Osteocyte (in vitro differentiated cells): Measurements from ENCODE around the gene GYG1. TPM values are rescaled to one million over a fixed set of nuclear protein-coding genes. Genes with fewer than 3 reads are reported as not detected.

ENCODE experiments used
- DNase-seq: peaks from one replicate; pipeline ENCODE4 v3.0.0; 2021; ENCODE audit warnings: mixed read lengths; ENCODE audit not compliant: unreplicated experiment; ENCODE audit errors: extremely low spot score
- H3K27ac Mint-ChIP-seq: one replicate; pipeline ENCODE4 v1.8.0; 2021; ENCODE audit warnings: mild to moderate bottlenecking, mixed read lengths; ENCODE audit not compliant: unreplicated experiment
- H3K27me3 Mint-ChIP-seq: one replicate; pipeline ENCODE4 v1.8.0; 2021; ENCODE audit warnings: mixed read lengths; ENCODE audit not compliant: unreplicated experiment
- H3K36me3 Mint-ChIP-seq: one replicate; pipeline ENCODE4 v1.8.0; 2021; ENCODE audit warnings: mixed read lengths; ENCODE audit not compliant: unreplicated experiment
- H3K4me1 Mint-ChIP-seq: one replicate; pipeline ENCODE4 v1.8.0; 2021; ENCODE audit warnings: mixed read lengths; ENCODE audit not compliant: unreplicated experiment
- H3K4me3 Mint-ChIP-seq: one replicate; pipeline ENCODE4 v1.8.0; 2021; ENCODE audit warnings: mild to moderate bottlenecking, moderate library complexity, mixed read lengths; ENCODE audit not compliant: unreplicated experiment
- H3K9me3 Mint-ChIP-seq: one replicate; pipeline ENCODE4 v1.8.0; 2021; ENCODE audit warnings: mixed read lengths; ENCODE audit not compliant: unreplicated experiment
- total RNA-seq: library from RNA; stranded (reverse); gene quantifications from 2 replicates; pipeline ENCODE4 v1.2.1, GENCODE V29; 2021
- TF ChIP-seq, protein P1 (sequence below): fragments of 200-600 bp; sonication (generic); IDR thresholded peaks from 2 replicates; pipeline ENCODE4 v1.5.0; 2021; ENCODE audit warnings: antibody characterized with exemption, mild to moderate bottlenecking, moderate library complexity

Gene GYG1
- total RNA-seq, 1 donor from 2014 or later = 43.0 TPM

DNA sequence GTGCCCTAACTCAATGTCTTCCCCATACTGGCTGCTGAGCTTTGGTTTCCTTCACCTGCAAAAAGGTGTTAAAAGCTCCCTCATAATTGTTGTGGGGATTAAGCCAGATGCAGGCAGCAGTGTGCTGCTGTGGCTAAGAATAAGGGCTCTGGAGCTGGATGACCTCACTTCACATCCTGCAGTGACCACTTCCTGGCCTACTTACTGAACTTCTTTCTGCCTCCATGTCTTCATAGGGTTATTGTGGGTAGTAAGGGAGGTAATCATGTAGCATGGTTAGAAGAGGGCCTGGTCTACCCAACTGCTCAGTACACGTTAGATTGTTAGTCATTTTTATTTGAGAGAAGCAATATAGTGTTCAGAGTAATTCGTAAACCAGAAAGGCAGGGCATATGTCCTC is 18.4 kb downstream of the GYG1 start:
- no peaks in the 10 kb centered on the region for H3K27me3 Mint-ChIP-seq
- no peaks in the 10 kb centered on the region for H3K9me3 Mint-ChIP-seq
- H3K4me3 Mint-ChIP-seq = no peak overlapping the region
- H3K36me3 Mint-ChIP-seq = peaks cover 39% of the 10 kb centered on the region
- peaks cover 11% of the 10 kb centered on the region for H3K4me1 Mint-ChIP-seq
- no peak overlapping the region for H3K27ac Mint-ChIP-seq
- TF ChIP-seq, protein P1, sequence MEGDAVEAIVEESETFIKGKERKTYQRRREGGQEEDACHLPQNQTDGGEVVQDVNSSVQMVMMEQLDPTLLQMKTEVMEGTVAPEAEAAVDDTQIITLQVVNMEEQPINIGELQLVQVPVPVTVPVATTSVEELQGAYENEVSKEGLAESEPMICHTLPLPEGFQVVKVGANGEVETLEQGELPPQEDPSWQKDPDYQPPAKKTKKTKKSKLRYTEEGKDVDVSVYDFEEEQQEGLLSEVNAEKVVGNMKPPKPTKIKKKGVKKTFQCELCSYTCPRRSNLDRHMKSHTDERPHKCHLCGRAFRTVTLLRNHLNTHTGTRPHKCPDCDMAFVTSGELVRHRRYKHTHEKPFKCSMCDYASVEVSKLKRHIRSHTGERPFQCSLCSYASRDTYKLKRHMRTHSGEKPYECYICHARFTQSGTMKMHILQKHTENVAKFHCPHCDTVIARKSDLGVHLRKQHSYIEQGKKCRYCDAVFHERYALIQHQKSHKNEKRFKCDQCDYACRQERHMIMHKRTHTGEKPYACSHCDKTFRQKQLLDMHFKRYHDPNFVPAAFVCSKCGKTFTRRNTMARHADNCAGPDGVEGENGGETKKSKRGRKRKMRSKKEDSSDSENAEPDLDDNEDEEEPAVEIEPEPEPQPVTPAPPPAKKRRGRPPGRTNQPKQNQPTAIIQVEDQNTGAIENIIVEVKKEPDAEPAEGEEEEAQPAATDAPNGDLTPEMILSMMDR = no peak
- DNase-seq = no peak

DNA sequence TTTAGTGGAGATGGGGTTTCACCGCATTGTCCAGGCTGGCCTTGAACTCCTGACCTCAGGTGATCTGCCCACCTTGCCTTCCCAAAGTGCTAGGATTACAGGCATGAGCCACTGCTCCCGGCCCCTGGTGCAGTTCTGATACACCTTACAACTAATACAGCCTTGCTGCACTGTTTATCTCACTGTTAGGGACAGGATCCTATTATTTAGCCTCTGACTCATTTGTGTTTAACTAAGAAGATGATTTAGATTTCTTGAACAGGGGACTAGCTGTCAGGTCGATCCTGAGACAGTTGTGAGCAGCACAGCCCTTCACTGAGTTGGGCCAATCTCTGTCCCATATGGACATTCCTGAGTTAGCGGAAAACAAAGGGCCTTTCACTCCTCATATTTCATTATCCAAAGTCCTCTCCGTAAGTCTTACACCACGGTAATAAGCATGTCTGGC is 19.2 kb downstream of the GYG1 start:
- TF ChIP-seq, protein P1 = no peak
- H3K27ac Mint-ChIP-seq = no peak overlapping the region
- no peaks in the 10 kb centered on the region for H3K9me3 Mint-ChIP-seq
- no peak overlapping the region for H3K4me3 Mint-ChIP-seq
- no peak for DNase-seq
- no peaks in the 10 kb centered on the region for H3K27me3 Mint-ChIP-seq
- peaks cover 7% of the 10 kb centered on the region for H3K4me1 Mint-ChIP-seq
- H3K36me3 Mint-ChIP-seq = peaks cover 46% of the 10 kb centered on the region

DNA sequence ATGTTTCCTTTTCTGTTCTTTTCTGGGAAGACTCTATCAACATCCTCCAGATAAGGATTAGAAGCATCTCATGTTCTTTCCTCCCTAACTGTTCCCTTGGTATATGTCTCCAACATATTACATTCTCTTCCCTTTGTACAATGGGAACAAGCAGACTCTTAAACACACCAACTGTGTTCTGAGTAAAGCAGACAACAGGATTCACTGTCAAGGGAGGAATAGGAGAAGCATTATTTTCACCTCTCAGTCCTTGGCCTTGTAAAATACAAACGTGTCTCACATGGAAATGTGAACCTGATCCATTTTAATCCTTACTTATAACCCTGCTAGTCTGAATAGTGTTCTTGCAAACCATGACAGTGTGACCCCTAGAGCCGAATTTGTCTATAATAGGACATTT is 19.6 kb downstream of the GYG1 start:
- no peak for DNase-seq
- TF ChIP-seq, protein P1 = no peak
- Mint-ChIP-seq H3K9me3 (no peaks in the 10 kb centered on the region), H3K4me3 (no peak overlapping the region), H3K27ac (no peak overlapping the region), H3K36me3 (peaks cover 47% of the 10 kb centered on the region), H3K4me1 (peaks cover 4% of the 10 kb centered on the region), H3K27me3 (no peaks in the 10 kb centered on the region)

DNA sequence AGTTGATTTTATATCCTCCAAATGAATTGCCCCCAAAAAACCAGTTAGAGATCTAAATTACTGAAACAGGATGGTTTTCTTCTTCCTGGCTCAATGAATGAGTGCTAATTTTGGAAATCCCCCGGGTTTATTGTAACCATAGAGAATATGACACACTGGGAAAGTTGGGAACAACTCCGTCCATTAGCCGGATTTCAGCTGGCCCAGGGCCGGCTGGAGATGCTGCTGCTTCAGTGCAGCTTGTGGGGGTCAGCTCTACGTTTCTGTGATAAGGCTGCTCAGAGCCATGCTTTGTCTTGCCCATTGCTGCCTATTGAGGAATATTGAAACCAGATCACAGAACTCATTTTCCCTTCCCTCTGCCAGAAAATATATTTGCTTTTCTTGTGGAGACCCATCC is 20.3 kb downstream of the GYG1 start:
- TF ChIP-seq, protein P1 = no peak
- no peaks in the 10 kb centered on the region for H3K27me3 Mint-ChIP-seq
- DNase-seq = no peak
- H3K9me3 Mint-ChIP-seq = no peaks in the 10 kb centered on the region
- peaks cover 8% of the 10 kb centered on the region for H3K4me1 Mint-ChIP-seq
- no peak overlapping the region for H3K4me3 Mint-ChIP-seq
- peaks cover 47% of the 10 kb centered on the region for H3K36me3 Mint-ChIP-seq
- H3K27ac Mint-ChIP-seq = no peak overlapping the region

DNA sequence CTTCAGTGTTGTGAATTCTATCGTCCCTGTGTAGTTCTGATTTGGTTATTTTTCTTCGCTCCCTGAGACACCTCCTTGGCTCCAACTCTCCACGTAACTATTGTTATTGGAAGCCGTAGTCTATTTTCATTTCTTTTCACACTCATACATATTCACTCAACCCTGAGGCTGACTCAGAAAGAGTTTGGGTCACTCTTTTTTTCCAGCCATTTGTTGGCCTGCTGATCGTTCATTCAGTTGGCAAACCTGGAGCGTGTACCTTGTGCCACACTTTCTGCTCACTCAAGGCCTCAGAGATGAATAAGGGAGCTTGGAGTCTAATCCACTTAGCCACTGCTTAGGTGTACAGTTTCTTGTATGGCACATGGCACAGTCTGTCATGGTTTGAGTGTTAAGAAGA is 22.4 kb downstream of the GYG1 start:
- Mint-ChIP-seq H3K36me3 (peaks cover 40% of the 10 kb centered on the region), H3K9me3 (no peaks in the 10 kb centered on the region), H3K4me1 (peaks cover 14% of the 10 kb centered on the region), H3K4me3 (no peak overlapping the region), H3K27me3 (no peaks in the 10 kb centered on the region), H3K27ac (peak overlapping the region; percentile 7)
- TF ChIP-seq, protein P1 = no peak
- DNase-seq = no peak
